IPS DF 19.7 (cell line): ENCODE data around the gene NSG1.

Experiments used
- DNase-seq: peaks from one replicate; pipeline ENCODE4 v3.0.0-alpha.2; 2013; ENCODE audit warnings: low read depth, low spot score

NSG1 gene

DNA sequence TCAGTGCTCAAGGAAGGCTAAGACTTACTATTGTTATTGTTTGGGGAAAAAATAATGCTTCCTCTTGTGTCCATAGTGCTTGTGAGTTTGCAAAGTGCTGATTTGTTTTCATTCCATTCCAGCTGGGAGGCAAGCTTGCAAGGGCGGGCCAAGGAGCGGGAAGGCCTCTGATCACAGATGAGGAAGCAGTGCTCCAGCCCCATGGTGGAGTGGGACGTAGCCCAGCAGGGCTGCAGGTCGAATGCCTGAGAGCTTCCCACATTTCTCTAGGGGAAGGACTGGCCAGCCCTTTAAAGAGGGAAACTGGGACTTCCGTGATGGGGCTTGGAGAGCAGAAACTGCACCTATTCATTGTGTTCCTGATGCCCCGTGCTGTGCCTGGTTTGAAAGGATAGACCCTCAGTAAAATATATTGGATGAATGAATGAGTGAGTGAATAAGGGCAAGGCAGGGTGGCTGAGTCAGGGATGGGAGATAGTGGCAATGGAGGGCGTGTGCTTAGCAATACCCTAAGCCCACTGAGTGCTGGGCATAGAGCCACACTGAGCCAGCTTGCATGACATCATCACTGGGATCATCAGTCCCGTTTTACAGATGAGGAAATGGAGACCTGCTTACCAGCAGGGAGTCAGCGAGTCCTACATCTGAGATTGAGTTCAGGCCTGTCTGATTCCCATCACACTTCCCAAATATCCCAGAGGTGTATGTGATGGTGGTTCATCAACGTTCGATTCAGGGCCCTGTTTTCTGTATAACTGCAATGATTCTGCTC lies 17.9 kb upstream of the NSG1 start:
- no peak for DNase-seq

- no peak for DNase-seq
Measured at GRCh38 chr4:4374388-4375098, 12.4 kb upstream of the NSG1 start.

GRCh38 chr4:4376074-4376473 lies 10.8 kb upstream of the NSG1 start:
- no peak for DNase-seq

DNA sequence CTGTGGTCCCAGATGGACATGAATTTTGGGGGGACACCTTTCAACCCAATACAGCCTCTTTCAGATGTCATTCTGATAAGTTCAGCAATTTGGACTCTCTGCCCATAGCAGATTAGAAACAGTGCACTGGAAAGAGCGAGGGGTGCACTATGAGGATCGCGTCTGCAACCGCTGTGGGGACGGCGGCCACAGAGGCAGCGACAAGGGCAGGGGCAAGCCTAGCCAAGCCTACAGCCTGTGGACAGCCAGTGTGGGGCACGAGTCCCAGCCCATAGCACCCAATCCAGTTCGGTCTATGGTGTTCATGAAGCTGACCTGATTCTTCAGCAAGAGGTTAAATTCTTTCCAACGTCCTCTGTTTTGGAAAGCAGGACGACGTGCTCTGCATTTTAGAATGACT lies 9.7 kb upstream of the NSG1 start:
- DNase-seq = no peak

GRCh38 chr4:4377732-4378460 lies 9.0 kb upstream of the NSG1 start:
- DNase-seq = no peak

GRCh38 chr4:4379540-4380087 lies 7.3 kb upstream of the NSG1 start:
- no peak for DNase-seq

DNA sequence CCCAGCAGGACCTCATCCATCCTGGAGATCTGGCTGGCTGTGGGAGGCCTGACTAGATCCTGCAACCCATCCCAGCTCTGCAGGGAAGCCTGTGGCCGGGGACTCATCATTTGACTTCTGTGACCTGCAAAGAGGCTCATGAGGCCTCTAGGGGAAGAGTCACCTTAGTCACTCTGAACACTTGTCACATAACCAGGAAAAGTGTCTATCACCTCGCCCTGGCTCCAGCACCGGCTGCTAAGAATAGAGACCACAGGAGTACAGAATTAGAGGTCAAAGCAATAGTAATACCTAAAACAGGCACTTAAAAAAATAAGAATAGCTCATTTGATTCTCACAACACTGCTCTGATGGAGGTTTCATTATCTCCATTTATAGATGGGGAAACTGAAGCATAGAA lies 3.8 kb upstream of the NSG1 start:
- DNase-seq = no peak

- peak; percentile 52 for DNase-seq
Measured at GRCh38 chr4:4384837-4385236, 2.1 kb upstream of the NSG1 start.

GRCh38 chr4:4385729-4386295 lies 1.1 kb upstream of the NSG1 start:
- no peak for DNase-seq

- DNase-seq = no peak
Measured at GRCh38 chr4:4386296-4386735, 586 bp upstream of the NSG1 start.

DNA sequence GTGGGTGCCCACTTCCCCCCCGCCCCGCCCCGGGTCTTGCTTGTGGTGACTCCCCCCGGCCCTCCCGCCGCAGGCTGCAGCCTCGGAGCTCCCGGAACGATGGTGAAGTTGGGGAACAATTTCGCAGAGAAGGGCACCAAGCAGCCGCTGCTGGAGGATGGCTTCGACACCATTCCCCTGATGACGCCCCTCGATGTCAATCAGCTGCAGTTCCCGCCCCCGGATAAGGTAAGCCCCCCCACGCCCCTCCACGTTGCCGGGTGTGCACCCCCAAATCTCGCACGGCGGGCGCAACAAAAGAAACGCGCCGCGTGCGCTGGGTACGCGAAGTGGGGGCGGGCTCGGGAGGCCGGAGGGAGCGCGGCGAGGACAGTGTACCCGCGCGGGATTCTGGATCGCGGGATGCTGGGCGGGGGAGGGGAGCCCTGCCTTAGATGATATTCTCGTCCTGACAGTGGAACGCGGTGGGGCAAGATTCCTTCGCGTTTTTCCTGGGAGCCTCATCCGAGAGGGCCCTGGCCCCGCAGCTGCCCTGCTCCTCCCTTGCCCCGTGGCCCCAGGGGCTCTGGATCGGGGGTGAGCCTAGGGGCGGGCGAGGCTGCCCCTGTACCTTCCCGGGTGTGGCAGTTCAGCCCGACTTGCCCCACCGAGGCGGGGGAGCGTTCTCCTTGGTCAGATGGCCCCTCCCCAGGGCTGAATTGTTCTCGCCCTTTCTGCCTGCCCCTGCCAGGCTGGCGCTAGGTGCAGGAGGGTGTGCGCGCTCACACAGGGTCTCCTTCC lies 819 bp downstream of the NSG1 start:
- no peak for DNase-seq

DNA sequence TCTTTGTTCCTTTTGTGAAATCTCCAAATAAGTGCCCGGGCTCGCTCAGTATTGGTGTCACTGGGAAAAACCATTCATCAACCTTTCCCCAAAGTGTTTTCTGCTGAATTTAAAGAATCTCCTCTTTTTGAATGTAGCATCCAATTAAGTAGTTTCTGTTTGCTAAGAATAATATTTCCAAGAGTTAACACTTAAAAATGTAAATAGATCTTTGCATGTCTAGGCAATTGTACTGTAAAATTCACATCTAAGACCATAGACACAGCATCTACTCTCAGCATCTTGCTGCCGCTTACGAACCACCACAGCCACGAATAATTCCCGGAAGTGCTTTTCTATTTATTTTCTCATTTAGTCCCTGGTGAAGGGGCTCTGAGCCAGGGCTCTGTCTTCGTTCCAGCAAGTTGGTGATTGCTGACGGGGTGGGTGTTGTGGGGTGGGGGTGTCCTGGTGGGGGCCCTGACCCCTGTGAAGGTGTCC lies 1.4 kb downstream of the NSG1 start:
- no peak for DNase-seq

- DNase-seq = no peak
Measured at GRCh38 chr4:4388836-4389575, 2.1 kb downstream of the NSG1 start.

- DNase-seq = no peak
Measured at GRCh38 chr4:4390046-4390445, 3.1 kb downstream of the NSG1 start.

DNA sequence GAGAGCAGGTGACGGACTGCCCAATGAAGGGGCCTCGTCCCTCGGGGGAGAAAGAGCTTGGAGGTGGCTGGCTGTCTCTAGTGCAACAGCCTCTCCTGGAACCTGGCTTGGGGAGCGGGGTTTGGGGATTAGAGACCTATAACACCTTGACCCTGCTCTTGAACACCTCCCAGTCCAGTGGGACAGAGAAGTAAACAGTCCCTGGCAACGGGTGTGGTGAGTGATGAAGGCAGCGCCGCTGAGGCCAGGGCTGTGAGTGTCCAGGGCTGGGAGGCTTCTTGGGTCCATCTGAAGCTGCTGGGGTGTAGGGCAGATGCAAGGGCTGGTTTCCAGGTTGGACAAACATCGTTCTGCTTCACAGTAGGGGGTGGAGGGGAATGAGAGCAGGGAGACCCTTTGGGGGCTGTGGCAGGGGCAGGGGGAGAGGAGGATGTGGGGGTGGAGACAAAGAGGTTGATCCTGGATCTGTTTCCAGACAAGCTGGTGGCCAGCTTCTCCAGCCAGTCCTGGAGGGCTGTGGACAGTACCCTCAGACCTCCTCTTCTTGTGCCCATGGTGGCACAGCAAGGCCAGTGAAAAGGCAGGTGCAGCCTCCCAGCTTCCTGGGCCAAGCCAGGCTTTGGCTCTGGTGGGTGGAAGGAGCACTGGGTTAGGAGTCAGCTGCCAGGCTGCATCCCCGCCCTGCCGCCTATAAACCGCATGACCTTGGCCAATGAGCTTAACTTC lies 3.8 kb downstream of the NSG1 start:
- no peak for DNase-seq

DNA sequence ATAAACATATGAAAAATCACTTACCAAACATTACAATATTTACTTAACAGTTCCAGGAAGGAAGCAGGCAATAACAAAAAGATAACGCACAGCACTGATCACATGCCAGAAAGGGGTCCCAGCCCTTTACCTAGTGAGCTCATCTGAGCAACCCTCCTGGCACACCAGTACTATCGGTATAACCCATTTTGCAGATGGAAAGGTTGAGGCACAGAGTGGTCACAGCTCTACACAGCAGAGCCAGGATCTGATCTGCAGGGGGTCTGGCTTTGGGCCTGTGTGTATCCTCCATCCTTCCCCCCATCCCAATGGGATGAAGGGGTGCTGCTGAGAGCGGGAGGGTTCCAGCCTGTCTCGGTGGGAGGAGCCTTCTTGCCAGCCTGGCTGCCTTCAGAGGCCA lies 5.0 kb downstream of the NSG1 start:
- no peak for DNase-seq

GRCh38 chr4:4392501-4393183 lies 5.7 kb downstream of the NSG1 start:
- DNase-seq = no peak

GRCh38 chr4:4394644-4395043 lies 7.7 kb downstream of the NSG1 start:
- no peak for DNase-seq

- no peak for DNase-seq
Measured at GRCh38 chr4:4395371-4395770, 8.5 kb downstream of the NSG1 start.
